Right lobe of liver (tissue), 4 donors: ENCODE results near the gene TNRC18.

Experiments used
- POLR2A ChIP-seq: fragments of 450-650 bp; IDR thresholded peaks from one replicate; pipeline ENCODE4 v1.6.1; 2017; ENCODE audit warnings: antibody characterized with exemption, mild to moderate bottlenecking
- TF ChIP-seq, protein P1 (sequence below), 4 donors: fragments of 200-600 bp in 3 of 4; fragments of 450-650 bp in 1 of 4; IDR thresholded peaks; one replicate each; pipeline versions ENCODE4 v1.5.1 to v1.8.0; 2016 to 2022; ENCODE audit warnings: antibody characterized with exemption in 4 of 4, mild to moderate bottlenecking in 2 of 4
- donor health status: DM: no; HTN: no; CAD: no.
- donor health status: DM: no; HTN: no; CAD: no.
- donor health status: DM: no; HTN: yes; CAD: no.

- TF ChIP-seq, protein P1, sequence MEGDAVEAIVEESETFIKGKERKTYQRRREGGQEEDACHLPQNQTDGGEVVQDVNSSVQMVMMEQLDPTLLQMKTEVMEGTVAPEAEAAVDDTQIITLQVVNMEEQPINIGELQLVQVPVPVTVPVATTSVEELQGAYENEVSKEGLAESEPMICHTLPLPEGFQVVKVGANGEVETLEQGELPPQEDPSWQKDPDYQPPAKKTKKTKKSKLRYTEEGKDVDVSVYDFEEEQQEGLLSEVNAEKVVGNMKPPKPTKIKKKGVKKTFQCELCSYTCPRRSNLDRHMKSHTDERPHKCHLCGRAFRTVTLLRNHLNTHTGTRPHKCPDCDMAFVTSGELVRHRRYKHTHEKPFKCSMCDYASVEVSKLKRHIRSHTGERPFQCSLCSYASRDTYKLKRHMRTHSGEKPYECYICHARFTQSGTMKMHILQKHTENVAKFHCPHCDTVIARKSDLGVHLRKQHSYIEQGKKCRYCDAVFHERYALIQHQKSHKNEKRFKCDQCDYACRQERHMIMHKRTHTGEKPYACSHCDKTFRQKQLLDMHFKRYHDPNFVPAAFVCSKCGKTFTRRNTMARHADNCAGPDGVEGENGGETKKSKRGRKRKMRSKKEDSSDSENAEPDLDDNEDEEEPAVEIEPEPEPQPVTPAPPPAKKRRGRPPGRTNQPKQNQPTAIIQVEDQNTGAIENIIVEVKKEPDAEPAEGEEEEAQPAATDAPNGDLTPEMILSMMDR (IDR thresholded peaks at IDR 0.05): no peak
- TF ChIP-seq POLR2A: no peak
These were observed 147.0 kb downstream of the TNRC18 start for GRCh38 chr7:5276611-5277010.
